Measurements from ENCODE around the gene VAV1. TPM values are rescaled to one million over a fixed set of nuclear protein-coding genes. Genes with fewer than 3 reads are reported as not detected.

The VAV1 gene
- polyA plus RNA-seq, 3 donors = 1.2 to 1.8 (median 1.5) TPM

Other genes starting within 250 kb of the VAV1 start
- under 1 TPM; 0.26 to 0.42 (median 0.36) TPM for gene TNFSF9, start 241.7 kb upstream of the VAV1 start, polyA plus RNA-seq (ENCODE audit: insufficient read length in 3 of 3)
- under 1 TPM in 1 of 3 donors, not detected in 2; 0.19 TPM for gene CD70, start 181.6 kb upstream of the VAV1 start, polyA plus RNA-seq (ENCODE audit: insufficient read length in 3 of 3)
- under 1 TPM in 2 of 3 donors, not detected in 1; 0.04 to 0.06 TPM for gene TNFSF14, start 102.5 kb upstream of the VAV1 start, polyA plus RNA-seq (ENCODE audit: insufficient read length in 3 of 3)
- 10 to 100 TPM; 17.1 to 26.9 (median 20.8) TPM for gene C3, start 52.1 kb upstream of the VAV1 start, polyA plus RNA-seq (ENCODE audit: insufficient read length in 3 of 3)
- gene GPR108, start 35.1 kb upstream of the VAV1 start, polyA plus RNA-seq (ENCODE audit: insufficient read length in 3 of 3) = 10 to 100 TPM; 52.5 to 76.0 (median 66.5) TPM
- 10 to 100 TPM; 51.4 to 68.9 (median 55.0) TPM for gene TRIP10, start 33.0 kb upstream of the VAV1 start, polyA plus RNA-seq (ENCODE audit: insufficient read length in 3 of 3)
- 10 to 100 TPM in 1 of 3 donors, 1 to 10 TPM in 2; 4.6 to 14.9 (median 5.5) TPM for gene SH2D3A, start 5.3 kb upstream of the VAV1 start, polyA plus RNA-seq (ENCODE audit: insufficient read length in 3 of 3)
- gene ADGRE1, start 114.9 kb downstream of the VAV1 start, polyA plus RNA-seq (ENCODE audit: insufficient read length in 3 of 3) = under 1 TPM; 0.04 to 0.44 (median 0.06) TPM
- gene MBD3L2B, start 248.7 kb downstream of the VAV1 start, polyA plus RNA-seq (ENCODE audit: insufficient read length in 3 of 3) = not detected